ENCODE data around the gene TMEM45B. TPM values are rescaled to one million over a fixed set of nuclear protein-coding genes. Genes with fewer than 3 reads are reported as not detected.

Gene TMEM45B
- polyA plus RNA-seq, 3 donors: 0.62 to 1.7 (median 1.7) TPM

DNA sequence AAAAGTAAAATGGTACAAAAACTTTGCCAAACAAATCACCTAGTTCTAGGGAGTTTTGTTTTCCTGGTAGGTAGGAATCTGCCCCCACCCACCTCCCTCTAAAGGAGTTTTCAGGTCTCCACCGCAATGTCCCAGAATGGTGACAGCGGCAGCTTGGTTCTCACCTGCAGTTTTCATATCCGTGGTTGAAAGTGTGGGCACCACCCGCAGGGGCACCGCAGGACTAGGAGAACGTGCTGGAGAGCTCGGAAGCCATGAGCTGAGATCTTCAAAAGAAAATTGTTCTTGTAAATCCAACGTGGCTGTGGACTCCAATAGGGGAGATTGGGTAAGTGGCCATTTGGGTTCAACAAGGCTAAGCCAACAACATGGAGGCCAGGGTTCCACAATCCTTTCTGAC, 68.9 kb downstream of the TMEM45B start:
- 94 to 97% (median 96%) methylated on average over 8 of the region's 8 CpGs for WGBS, 3 donors
- H3K27ac ChIP-seq (ENCODE audit: low read depth, low read length): no peak overlapping the region

DNA sequence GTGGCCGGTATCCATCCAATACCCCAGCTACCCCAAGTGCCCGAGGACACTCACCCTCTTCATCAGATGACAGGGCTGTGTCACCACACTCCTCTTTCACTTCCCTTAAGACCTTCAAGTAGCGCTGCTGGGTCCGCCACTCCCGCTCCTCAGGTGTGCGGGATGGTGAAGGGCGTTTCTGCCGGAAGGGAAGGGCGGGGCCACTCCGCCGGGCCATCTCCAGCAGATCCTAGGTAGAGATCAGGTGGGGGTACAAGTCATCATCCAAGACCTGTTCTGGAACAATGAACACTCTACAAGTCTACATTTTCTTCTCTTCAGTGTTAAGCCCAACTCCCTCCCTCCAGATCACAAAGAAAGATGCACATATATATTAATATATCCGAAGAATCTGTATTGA, 69.7 kb downstream of the TMEM45B start:
- no peak overlapping the region for H3K27ac ChIP-seq (ENCODE audit: low read depth, low read length)
- WGBS, 3 donors: 96 to 97% (median 97%) methylated on average over 12 of the region's 12 CpGs

DNA sequence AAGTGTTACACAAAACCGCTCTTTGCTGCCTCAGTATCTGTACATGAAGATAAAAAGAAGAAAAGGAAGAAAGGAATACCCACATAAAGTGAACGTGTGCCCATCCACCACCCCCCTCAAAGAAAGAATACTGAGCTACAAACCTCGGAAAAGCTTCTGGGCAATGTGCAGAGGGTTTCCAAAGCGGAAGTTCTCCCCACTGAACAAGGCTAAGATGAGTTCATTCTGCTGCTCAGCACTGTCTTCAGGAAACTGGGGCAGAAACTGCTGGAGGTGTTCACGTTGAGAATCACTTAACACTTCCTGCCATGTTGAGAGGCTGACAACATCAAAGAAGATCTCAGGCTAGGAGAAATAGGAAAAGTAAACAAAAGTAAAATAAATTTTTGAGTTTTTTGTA, 72.8 kb downstream of the TMEM45B start:
- 76 to 86% (median 77%) methylated on average over 5 of the region's 5 CpGs for WGBS, 3 donors
- no peak overlapping the region for H3K27ac ChIP-seq (ENCODE audit: low read depth, low read length)

DNA sequence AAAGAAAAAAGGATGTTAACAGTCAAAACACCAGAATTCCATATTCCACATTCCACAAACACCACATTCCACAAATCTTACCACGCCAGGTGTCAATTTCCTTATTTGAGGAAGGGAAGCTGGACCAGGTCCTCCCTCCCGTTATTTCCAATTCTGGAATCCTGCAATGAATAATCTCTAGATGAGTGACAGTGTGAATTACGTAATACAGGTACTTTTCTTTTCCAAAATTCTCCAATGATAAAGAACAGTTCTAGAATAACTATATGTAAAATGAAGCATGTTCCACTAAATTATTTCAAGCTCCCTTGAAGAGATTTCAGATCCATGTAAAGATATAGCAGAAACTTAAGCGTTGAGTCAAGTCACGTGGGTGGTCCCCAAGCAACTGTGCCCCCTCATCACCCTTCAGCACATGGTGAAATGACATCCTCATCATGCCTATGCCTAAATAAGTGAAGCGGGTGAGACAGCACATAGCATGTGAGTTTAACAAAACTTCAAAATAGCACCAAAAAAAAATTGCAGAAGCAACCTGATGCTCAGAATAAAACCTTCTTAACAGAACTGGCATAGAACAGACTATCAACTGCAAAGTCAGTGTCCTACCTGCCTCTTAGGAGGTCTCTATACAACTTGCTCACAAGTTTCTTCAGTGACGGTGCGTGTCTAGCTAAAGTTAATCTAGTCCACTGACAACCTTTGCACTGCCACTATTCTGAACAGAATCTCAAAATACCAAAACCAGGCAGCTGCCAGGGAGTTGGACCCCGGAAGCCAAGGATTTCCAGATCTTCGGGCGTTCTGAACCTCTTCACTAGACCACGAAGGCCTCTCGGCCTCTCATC, 78.9 kb downstream of the TMEM45B start:
- 20 to 27% (median 24%) methylated on average over 13 of the region's 13 CpGs for WGBS, 3 donors
- H3K27ac ChIP-seq (ENCODE audit: low read depth, low read length): no peak overlapping the region

DNA sequence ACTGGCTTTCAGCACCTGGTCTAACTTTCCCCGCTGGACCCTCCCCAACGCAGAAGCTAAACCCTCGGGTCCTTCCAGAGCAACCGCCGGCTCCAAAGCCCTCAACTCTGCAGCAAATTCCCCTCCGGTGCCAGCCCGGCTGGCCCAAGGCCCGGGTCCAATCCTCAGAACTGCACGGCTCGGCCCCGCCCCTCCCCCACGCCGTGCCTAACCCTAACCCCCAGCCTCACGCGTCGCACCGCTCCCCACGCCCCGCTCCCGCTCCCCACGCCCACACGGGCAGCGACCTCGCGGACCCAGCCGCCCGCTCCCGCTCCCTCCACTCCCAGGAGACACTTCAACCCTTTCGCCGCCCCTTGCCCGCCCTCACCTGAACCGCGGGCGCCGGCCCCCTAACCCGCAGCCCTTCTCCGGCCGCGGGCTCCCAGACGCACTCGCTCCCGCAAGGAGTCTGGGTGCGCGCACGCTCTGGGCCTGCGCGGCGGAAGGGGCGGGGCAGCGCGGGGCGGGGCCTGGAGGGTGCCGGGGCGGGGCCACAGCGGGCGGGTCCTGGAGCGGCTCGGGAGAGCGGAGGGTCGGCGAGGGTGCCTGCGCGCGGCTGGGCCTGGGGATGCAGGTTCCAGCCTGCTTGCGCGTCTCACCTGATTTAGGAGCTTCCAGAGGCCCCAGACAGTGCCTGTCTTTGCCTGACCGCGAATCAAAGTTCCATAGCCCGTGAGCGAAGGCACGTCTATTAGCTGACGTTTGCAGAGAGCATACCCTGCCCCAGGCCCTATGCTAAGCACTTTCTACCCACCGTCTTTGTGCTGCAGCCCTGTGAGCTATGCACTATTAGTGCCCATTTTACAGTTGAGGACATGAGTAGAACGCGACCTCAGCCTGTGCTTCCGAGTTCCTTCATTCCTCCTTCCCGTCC, 79.7 kb downstream of the TMEM45B start, which contains the start of gene NFRKB:
NFRKB (minus strand) TSS at position 453 of the 916 bp plus-strand sequence. CDS start 2,729 bp downstream, outside the sequence.
- 1 to 2% (median 1%) methylated on average over 75 to 77 of the region's 77 CpGs for WGBS, 3 donors
- H3K27ac ChIP-seq (ENCODE audit: low read depth, low read length): no peak within 1 kb of the TSS

DNA sequence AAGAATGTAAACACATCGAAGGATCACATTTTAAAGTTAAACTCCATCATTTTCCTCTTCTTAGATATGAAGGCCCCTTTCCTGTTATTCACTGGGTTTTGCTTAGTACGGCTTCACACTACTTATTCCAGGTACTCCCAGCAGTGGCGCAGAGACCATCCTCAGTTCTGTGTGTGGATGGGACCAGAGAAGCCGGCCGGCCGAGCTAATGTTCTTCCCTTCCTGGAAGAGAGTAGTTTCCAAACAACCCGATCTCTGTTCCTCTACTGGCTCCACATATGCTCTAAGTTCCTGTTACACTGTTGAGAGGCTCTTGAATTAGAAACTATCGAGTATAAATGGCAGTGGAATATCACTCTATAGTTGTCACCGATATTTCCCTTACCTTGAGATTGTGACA, 80.4 kb downstream of the TMEM45B start:
- no peak overlapping the region for H3K27ac ChIP-seq (ENCODE audit: low read depth, low read length)
- 51 to 69% (median 52%) methylated on average over 9 of the region's 9 CpGs for WGBS, 3 donors

DNA sequence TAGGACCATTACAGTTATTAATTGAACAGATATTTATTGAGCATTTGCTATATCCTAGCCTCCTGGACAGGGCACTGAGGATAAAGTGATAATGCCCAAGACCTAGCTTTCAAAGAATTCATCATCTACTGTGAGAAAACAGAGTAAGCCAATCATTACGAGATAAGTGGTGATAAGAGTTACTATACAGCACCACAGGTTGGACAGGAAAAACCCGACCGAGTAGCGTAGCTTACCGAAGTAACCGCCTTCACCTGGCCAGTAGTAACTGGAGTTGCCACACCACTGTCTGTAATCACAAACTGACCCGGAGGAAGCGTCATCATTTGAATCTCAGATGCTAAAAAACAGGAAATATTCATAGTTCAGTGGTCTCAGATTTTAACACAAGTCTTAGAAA, 89.8 kb downstream of the TMEM45B start:
- no peak overlapping the region for H3K27ac ChIP-seq (ENCODE audit: low read depth, low read length)
- 80 to 94% (median 92%) methylated on average over 8 of the region's 8 CpGs for WGBS, 3 donors

Other genes with a start within 250 kb of the TMEM45B start
- 1 to 10 TPM; 8.4 to 9.6 (median 9.2) TPM for gene NFRKB, start 79.7 kb downstream of the TMEM45B start, polyA plus RNA-seq
- gene PRDM10, start 187.0 kb downstream of the TMEM45B start, polyA plus RNA-seq: 1 to 10 TPM; 1.4 to 2.5 (median 1.8) TPM